Activated effector memory CD4-positive, alpha-beta T cell treated with Interleukin-2 at 50 U/mL for 16 hours (primary cell): Measurements from ENCODE around the gene CCDC85B.

Source experiments
- DNase-seq: peaks from one replicate; pipeline ENCODE4 v3.0.0-alpha.2; 2020

Gene CCDC85B

GRCh38 chr11:65857853-65858680 lies 32.4 kb upstream of the CCDC85B start, which contains the start of gene CFL1:
Gene CFL1, minus strand, starts transcription at chr11:65858180. Its CDS starts 81 bp downstream, at chr11:65858099.
- peak; percentile 96 for DNase-seq

GRCh38 chr11:65858681-65859087 lies 31.8 kb upstream of the CCDC85B start:
- no peak for DNase-seq

DNA sequence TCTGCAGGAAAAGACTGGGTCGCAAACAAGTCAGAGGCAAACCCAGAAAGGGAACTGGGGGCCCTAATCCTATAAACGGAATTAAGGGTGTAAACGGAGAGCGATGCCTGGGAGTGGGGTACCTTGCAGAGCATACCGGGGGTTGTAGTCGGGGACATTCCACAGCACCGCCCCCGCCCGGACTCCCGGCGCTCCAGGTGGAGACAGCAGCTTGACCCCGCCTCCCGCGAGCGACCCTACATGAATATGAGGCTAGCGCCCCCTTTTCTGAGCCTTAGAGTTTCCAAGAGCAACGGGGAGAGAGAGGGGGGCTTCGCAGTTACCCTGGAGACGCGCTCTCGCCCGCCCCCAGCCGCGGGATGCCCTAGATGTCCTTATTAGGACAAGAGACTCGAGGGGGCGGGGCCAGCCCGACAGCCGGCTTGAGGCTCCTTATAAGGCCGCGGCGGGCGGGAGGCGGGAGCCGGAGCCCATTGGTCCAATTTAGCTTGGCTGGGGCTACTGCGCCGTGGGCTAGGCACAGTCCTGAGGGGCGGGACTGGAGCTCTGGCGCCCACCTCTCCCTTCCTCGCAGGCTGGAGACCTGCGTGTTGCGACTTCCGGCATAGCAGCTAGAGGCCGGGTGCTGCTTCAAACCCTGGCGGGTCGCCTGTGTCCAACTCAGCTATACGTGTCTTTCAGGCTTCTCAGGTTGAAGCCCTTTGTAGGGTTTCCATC lies 31.2 kb upstream of the CCDC85B start:
- peak; percentile 92 for DNase-seq

- DNase-seq, result no peak
These were observed 30.6 kb upstream of the CCDC85B start for GRCh38 chr11:65859812-65860277.

DNA sequence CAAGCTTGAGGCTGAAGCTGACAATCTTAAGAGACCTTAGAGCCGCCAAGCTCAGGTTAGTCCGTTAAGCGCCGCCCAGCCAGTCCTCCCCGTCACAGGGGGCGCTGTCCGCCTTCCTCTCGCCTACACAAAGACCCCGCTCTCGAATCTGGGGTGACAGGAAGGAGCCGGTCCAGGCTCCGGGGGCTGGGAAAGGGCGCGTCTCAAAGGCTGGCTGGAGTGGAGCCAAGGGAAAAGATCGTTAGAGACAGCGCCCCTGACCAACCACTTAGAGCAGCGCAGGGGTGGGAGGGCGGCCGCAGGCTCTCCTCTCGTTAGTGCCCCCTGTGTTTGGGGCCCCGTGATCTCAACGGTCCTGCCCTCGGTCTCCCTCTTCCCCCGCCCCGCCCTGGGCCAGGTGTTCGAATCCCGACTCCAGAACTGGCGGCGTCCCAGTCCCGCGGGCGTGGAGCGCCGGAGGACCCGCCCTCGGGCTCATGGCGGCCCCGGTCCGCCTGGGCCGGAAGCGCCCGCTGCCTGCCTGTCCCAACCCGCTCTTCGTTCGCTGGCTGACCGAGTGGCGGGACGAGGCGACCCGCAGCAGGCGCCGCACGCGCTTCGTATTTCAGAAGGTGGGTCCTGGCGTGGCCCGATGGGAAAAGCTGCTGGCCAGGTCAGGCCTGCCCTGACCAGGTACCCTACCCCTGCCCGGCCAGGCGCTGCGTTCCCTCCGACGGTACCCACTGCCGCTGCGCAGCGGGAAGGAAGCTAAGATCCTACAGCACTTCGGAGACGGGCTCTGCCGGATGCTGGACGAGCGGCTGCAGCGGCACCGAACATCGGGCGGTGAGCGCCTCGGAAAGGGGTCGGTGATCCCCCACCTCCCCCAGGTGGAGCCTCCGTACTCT lies 30.0 kb upstream of the CCDC85B start, which contains the start of gene MUS81:
Gene MUS81, plus strand, starts transcription at position 156 of the 887 bp plus-strand sequence. Its CDS starts 321 bp downstream, at position 477.
- DNase-seq, result peak; percentile 95

- no peak for DNase-seq
These were observed 29.3 kb upstream of the CCDC85B start for GRCh38 chr11:65861165-65861505.

- DNase-seq, result no peak
These were observed 28.8 kb upstream of the CCDC85B start for GRCh38 chr11:65861533-65862183.

GRCh38 chr11:65862191-65862735 lies 28.2 kb upstream of the CCDC85B start:
- DNase-seq, result no peak

DNA sequence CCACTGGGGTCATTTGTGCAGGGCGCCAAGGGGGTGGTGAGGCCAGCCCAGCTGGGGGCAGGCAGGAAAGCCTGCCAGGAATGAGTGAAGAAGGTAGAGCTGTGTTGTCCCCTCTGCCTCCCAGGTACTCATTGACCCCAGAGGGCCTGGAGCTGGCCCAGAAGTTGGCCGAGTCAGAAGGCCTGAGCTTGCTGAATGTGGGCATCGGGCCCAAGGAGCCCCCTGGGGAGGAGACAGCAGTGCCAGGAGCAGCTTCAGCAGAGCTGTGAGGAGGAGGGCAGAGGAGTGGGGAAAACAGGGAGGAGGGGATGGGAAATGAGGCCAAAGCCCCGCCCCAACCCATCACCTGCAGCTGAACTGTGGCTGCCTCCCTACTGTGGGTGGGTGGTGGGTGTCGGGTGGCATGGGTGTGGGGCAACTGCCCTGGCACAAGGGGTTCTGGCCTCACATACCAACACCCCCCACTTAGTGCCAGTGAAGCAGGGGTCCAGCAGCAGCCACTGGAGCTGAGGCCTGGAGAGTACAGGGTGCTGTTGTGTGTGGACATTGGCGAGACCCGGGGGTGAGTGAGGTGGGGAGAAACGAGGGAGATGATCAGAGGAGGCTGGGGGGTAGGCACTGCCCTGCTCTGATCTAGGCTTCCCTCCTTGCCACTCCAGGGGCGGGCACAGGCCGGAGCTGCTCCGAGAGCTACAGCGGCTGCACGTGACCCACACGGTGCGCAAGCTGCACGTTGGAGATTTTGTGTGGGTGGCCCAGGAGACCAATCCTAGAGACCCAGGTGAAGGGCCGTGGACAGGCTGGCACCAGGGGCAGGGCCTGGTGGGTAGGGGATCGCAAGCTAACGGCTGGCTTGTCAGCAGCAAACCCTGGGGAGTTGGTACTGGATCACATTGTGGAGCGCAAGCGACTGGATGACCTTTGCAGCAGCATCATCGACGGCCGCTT lies 27.3 kb upstream of the CCDC85B start:
- DNase-seq, result no peak

- DNase-seq, result no peak
These were observed 26.4 kb upstream of the CCDC85B start for GRCh38 chr11:65863889-65864705.

DNA sequence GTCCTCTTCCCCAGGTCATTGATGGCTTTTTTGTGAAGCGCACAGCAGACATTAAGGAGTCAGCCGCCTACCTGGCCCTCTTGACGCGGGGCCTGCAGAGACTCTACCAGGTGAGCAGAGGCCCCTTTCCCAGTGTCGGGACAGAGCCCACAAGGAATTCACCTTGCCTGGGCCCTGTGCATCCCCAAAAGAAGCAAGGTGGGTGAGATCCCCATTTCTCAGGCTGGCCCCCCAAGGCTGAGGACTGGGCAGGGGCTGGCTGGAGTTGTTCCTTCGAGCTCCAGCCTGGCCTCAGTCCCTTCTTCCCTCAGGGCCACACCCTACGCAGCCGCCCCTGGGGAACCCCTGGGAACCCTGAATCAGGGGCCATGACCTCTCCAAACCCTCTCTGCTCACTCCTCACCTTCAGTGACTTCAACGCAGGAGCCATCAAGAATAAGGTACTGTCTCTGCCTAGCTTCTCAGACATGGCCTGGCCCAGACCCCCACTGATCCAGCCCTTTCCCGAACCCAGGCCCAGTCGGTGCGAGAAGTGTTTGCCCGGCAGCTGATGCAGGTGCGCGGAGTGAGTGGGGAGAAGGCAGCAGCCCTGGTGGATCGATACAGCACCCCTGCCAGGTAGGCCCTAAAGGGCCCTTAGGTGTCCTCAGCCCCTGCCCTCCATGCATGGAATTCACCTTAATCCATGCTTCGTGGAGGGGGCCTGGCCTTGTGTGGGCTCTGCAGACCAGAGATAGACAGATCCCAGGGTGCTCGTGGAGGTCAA lies 25.6 kb upstream of the CCDC85B start:
- no peak for DNase-seq

GRCh38 chr11:65865550-65866172 lies 24.8 kb upstream of the CCDC85B start:
- no peak for DNase-seq

- no peak for DNase-seq
These were observed 23.8 kb upstream of the CCDC85B start for GRCh38 chr11:65866509-65867283.

DNA sequence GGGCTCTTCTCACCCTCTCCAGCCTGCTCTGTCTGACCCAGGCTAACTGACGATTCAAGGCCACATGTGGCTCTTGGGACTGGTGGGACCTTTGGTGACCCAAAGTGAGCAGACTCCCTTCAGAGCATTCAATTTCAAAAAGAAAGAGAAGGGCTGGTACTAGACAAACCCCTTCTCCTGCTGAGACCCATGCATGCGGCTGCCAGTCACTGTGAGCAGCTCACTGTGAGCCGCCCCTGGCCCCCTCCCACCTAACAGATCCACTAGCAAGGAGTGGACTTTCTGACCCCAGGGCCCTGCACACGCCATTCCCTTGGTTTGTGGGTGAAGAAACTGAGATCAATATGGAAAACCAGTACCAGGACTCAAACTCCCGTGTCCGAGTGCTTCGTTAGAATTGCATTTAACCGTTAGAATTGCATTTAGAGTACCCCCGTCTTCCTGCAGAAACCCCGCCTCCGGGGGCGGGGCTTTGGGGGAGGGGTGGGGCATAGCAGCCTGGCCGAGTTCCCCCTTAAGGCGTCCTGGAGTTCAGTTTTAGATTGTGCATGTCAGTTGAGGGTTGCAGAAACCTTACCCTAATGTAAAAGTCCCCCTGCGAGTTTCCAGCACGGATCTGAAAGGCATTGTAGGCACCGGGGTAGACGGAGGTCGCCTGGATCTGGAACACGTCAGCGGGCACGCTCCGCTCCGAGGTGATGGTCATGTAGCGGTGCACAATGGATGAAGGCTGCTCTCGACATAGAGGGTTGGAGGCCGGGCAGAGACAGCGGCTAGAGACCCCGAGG lies 23.0 kb upstream of the CCDC85B start:
- no peak for DNase-seq

DNA sequence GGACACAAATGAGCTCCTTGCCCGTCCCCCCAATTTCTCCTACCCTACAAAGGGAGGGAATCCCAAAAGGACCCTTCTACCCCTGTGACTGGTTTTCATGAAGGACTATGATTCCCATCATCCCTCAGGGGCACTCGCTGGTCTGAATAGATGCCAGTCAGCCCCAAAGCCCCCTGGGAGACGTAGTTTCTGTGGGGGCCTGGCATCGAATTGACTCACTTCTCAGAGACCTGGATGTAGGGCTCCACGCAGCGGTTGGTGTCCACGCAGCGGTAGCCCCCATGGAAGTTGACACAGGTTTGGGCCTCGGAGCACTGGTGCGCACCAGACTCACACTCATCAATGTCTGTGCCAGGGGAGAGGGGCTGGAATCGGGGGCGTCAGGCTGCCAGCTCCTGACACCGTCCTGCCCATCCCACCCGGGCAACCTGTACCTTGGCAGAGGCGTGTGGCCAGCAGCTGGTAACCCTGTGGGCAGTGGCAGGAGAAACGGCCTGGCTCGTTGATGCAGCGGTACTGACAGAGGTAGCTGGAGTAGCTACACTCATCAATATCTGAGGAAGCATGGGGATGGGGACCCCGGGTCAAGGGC lies 22.3 kb upstream of the CCDC85B start:
- DNase-seq, result no peak

GRCh38 chr11:65868907-65869306 lies 21.6 kb upstream of the CCDC85B start:
- DNase-seq, result no peak
